Activated CD4-positive, alpha-beta T cell treated with anti-CD3 and anti-CD28 coated beads, Interleukin-2, amount 50 U/mL, for 4 hours (primary cell): ENCODE data around the gene CLPTM1L.
"Not testable (repeated sequence)": the region's sequence is repeated elsewhere in the genome, so short reads cannot be mapped to it uniquely, and the experiment has no call there.

ENCODE experiments used
- DNase-seq, 2 experiments: peaks; one replicate each; pipeline ENCODE4 v3.0.0-alpha.2; 2020

Gene CLPTM1L

DNA sequence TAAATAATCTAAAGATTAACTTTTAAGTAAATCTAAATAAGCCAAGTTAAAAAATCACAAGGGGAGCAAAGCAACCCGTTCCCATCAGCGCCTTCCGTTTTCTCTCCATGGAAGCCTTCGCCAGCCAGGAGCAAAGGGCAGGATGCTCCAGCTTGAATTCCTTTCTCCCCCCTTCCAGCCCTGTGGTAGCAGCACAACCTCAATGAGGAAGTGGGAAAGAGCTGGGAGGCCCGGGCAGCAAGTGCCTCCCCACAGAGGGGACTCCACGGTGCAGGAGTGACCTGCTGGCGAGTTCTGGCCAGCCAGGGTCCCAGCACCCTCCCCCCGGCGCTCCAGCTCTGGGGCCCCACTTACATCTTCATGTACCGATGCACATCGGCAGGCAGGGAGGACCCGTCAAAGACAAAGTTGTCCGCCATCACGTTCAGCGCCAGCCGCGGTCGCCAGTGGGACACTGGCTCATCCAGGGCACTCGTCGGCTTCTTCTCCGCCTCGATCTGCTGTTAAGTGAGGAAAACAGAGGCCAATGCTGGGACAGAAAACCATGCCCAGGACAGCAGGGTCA lies 6.3 kb downstream of the CLPTM1L start:
- DNase-seq = no peak

DNA sequence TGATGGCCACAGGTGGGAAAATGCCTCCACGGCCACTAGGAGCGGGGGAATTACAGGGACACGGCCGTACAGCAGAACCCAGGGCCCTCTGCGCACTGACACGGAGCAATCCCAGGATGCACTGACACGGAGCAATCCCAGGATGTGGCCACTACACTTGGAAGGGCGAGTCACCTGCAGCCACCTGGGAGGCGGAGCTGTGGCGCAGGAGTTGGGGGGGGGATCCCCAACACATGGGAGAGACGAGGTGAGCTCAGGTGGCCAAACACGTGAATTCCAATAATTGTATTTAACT lies 6.8 kb downstream of the CLPTM1L start:
- no peak for DNase-seq

DNA sequence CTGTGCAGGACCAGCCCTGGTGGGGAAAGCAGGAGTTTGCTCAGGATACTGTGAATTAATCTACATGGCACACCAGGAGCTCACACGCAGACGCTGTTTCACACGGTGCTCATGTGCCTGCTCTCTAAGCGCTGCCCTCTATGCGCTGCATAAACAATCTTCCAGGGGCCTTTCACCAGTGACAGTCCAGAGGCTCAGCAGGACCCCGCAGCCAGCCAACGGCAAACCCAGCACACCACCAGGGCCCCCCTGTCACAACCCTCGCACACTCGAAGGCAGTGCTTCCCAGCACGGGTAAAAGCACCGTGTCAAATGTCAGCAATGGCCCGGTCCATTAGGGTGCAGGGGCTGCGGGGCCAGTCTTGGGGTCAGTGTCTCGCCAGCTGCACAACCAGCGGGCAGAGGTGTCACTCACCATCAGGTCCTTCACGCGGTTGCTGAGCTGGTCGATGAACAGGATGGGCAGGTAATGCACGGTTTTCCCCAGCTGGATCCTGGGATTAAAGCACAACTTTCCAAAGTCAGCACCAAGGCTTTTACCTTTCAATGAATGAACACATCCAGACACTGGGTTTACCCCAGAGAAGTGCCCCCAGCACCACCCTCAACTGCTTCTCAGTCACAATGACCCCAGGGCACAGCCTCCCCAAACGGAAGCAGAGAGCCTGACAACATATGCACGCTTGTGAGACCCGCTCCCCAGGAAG lies 7.3 kb downstream of the CLPTM1L start:
- no peak for DNase-seq

DNA sequence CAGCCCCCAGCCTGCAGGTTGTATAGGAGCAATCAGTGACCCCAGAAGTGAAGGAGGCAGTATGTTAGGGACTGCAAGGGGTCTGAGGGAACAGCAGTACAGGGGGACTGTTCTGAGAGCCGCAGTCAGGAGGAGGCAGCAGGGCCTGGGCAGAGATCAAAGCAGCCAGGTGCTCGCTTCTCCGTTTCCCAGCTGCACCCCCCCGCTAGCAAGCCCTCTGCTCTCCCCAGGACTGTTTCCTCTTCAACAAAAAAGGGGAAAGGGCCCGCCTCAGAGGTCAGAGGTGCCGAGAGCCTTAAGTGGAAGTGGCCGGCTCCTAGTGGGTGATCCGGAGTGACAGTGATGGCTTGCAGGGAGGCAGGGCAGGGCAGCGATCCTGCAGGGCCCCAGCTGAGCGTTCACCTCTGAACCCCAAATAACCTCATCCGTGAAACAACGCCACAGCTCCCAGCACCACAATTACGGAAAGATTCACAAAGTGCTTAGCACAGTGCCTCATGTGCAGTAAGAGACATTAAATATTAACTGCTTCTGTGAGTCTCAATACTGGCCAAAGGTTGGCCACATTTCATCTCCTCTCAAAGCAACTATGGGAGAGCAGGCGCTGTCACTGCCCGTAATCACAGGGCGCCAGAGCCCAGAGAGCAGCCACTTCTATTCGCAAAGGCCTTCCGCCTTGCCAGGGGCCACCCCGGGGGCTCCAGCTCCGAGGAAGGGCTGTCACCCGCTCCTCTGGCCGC lies 8.0 kb downstream of the CLPTM1L start:
- DNase-seq = no peak

DNA sequence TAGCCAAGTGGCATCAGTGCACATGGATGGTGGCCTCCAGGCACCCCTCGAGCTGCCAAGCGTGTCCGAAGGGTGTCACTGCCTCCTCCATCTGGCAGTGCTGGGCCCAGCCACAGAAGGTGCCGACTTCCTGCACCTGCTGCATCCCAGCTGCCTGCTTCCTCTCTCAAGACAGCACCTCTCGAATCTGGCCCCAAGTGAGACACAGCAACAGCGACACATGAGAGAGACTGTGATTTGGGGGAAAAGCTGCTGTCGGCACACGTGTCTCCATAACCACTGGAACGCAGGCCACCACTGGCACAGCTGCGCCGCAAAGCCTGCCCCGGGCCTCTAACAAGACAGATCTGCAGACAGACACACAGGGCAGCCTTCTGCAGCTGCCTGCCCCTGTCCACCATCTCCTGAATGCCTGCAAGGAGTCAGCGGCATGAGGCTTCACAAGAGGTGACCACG lies 8.8 kb downstream of the CLPTM1L start:
- no peak for DNase-seq

DNA sequence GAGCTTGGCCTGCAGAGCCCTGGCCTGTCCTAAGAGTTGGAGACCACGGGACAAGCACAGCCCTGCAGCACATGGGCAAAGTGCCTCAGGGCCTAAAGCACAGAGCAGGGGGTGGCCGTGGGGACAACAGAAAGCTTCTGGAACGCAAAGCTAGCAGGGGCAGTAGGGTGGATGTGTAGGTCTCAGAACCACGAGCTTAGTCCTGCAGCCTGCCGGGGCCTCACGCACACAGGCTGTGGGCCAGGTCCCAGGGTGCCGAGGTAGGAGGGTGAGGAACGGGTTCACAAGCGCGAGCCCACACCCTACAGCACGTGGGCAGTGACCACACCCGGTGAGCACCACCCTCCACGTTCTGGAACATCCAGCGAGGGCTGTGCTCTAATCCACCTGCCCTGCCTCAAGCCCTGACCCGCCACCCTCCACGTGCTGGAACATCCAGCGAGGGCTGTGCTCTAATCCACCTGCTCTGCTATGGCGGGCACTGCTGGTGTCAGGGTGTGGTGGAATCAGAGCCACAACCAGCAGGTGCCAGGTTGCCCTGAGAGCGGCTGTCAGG lies 9.3 kb downstream of the CLPTM1L start:
- DNase-seq = no peak

DNA sequence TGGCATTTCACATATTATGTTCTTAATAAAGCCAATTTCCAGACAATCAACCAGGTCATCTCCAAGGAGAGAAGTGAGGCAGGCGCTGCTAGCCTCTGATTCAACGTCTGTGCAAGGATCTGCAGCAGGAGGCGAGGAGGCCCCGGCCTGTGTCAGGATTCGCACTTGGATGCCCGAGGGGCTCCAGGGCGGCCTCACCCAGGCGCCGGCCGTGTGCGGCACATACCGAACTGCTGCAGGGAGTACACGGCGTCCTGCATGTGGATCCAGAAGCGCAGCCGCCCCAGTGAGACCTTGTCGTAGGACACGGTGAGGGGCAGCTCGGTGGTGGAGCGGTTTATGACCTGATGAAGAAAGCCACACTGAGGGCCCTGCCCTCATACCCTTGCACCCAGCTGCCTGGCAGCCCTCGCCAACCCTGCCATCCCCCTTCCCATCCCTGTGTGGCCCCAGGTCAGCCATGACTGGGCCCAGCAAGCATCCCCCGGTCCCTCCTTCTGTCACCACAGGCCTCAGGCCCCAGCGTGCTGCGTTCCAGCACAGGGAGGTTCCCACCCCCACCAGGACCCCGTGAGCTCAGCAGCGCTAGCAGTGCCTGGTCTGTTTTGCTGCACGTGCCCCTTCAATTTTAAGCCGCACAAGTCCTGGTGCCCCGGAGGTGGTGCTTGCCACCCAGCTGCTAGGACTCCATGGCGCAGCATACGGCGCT lies 9.9 kb downstream of the CLPTM1L start:
- no peak for DNase-seq

DNA sequence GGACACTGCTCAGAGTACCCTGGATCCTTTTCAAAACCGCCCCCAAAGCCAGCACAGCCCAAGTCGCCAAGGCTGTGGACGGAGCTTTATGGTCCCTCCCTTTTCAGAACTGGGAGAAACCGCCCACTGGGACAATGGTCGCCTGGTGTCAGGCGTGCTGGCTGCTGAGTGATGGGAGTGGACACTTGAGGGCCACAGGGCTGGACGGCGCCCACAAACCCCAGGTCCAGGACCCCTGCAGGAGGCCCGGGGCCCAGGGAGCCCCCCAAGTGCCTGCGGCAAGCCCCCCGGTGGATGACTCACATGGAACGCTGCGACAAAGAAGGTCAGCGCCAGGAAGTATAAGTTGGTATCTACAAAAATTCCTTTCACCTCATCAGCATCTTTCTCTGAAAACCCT lies 10.9 kb downstream of the CLPTM1L start:
- no peak for DNase-seq

DNA sequence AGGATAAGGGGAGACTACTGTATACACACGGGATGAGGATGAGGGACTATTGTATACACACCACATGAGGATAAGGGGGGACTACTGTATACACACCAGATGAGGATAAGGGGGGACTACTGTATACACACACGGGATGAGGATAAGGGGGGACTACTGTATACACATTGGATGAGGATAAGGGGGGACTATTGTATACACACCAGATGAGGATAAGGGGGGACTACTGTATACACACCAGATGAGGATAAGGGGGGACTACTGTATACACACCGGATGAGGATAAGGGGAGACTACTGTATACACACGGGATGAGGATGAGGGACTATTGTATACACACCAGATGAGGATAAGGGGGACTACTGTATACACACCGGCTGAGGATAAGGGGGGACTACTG lies 11.6 kb downstream of the CLPTM1L start:
- DNase-seq = not testable (repeated sequence)

DNA sequence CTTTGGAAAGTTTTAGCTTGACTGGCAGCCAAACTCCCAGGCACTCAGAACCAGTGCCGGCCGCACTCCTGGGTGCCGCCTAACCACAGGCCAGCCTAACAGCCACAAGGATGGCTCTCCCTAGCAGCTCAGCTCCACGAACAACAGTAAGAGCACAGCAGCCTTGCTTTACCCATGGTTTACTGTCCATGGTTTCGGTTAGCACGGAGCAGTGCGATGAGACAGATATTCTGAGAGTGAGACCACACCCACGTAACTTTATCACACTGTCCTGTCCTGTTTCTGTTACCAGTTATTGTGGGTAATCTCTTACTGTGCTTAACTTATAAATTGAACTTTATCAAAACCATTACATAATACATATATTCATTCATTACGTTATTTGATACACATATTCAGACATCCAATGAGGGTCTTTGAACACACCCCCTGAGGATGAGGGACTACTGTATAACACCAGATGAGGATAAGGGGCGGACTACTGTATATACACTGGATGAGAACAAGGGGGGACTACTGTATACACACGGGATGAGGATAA lies 12.4 kb downstream of the CLPTM1L start:
- no peak for DNase-seq

DNA sequence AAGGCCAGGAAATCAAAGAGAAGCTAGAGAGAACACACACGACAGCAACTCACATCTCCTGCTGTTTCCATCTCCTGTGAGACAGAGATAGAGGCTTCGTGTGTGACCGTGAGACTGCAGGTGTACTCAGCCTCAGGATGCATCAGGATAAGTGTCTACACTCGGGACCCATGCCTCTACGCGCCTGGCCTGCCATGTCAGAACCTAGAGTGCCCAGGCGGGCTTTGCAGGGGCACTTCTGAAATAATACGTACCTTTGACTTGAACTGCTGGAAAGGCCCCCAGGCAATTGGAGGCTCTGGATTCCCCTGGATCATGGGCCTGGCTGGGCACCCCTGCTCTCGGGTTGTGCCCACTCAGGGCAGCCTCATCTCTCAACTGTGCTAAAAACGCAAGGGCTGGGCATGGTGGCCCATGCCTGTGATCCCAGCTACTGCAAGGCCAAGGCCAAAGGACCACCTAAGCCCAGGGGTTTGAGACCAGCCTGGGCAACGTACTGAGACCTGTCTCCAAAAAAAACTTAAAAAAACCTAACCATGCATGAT lies 13.0 kb downstream of the CLPTM1L start:
- DNase-seq = no peak

DNA sequence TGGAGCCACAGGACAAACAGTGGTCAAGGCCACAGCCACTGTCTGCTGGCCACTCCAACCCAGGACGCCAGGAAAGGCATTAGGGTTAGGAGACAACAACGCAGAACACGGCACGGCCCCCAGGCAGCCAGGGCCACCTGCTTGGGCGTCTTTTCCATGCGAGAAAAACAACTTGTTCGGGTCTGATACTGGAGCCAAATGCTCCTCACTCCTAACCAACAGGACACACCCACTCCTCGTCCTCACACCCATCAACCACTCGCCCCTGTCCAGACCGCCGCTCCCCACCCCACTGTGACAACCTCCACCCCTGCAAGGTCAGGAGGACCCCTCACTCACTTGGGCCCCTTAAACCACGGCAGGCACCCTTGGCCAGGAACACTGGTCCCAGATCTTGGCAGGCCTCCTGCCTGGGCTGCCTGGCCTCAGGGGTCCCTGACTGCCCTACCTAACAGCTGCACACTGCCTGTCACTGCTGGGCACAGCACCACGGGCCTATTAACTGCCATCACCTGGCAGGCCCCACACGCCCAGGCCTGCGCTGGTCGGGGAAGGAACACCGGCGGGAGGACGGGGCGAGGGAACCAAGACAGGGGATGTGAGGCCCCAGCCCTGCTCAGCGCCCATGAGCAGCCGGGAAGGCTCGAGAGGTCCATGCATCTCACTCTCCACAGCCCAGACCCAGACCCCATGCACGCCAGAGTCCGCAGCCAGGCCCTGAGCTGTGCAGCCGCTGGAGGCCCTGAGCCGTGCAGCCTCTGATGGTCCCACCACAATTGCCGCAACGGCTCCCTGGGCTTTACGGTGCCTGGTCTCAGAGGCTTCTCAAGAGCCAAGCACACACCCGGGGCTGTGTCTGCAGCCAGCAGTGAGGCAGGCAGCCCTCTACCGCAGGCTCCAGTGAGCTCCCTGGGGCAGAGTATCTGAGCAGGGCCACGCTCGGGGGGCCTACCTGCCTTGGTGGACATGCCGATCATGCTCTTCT lies 13.8 kb downstream of the CLPTM1L start:
- no peak for DNase-seq

DNA sequence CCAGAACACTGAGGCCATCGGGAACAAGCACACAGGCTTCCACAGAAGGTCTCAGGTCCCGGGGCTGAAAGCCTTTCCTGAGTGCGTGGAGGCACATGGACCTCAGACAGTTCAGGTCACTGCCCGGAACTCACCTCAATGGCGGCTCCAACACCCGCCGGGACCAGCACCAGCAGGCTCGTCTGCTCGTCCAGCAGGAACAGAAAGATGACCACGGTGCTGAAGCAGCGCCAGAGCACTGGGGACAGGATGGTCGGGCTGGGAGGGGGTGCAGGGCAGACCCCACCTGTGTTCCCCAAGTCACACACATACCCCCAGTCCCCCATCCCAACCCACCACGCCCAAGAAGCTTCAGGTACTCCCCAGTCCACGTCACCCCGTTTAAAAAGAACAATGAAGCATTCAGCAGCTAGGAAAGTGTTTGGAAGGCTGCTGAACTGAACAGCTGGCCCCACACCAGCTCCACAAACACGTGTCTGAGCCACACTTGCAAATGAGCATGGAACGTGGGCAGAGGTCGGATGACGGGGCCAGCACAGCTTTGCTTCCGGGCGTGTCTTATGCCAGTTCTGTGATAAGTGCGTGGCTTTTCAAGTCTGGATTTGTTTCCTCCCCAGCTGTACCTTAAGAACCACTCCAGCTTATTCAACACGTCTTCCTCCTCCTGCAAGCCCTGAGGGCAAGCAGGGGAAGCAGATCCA lies 14.6 kb downstream of the CLPTM1L start:
- DNase-seq = no peak

DNA sequence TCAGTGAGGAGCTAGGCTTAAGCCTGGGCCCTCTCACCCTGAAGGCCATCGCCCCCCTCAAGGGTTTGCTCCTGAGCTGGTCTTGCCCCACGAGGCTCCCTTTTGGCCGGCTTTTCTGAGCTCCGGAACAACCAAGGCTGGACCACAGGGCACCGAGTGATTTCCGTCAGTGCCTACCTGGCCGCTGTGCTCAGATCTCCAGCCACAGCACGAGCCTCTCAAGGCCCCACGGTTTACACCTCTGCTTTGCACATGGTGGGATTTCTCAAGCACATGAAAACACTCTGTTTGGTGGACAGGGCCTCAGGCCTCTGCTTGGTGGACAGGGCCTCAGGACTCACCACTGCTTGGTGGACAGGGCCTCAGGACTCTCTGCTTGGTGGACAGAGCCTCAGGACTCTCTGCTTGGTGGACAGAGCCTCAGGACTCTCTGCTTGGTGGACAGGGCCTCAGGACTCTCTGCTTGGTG lies 15.8 kb downstream of the CLPTM1L start:
- no peak for DNase-seq

DNA sequence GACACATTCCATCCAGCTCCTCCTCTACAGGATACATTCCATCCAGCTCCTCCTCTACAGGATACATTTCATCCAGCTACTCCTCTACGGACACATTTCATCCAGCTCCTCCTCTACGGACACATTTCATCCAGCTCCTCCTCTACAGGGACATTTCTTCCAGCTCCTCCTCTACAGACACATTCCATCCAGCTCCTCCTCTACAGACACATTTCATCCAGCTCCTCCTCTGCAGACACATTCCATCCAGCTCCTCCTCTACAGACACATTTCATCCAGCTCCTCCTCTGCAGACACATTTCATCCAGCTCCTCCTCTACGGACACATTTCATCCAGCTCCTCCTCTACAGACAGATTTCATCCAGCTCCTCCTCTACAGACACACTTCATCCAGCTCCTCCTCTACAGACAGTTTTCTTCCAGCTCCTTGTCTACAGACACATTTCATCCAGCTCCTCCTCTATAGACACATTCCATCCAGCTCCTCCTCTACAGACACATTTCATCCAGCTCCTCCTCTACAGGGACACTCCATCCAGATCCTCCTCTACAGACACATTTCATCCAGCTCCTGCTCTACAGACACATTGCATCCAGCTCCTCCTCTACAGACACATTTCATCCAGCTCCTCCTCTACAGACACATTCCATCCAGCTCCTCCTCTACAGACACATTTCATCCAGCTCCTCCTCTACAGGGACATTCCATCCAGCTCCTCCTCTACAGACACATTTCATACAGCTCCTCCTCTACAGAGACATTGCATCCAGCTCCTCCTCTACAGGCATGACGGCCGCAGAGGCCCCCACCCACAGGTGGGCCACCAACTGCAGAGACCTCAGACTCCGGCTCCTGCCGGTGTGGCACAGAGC lies 16.4 kb downstream of the CLPTM1L start:
- not testable (repeated sequence) for DNase-seq

DNA sequence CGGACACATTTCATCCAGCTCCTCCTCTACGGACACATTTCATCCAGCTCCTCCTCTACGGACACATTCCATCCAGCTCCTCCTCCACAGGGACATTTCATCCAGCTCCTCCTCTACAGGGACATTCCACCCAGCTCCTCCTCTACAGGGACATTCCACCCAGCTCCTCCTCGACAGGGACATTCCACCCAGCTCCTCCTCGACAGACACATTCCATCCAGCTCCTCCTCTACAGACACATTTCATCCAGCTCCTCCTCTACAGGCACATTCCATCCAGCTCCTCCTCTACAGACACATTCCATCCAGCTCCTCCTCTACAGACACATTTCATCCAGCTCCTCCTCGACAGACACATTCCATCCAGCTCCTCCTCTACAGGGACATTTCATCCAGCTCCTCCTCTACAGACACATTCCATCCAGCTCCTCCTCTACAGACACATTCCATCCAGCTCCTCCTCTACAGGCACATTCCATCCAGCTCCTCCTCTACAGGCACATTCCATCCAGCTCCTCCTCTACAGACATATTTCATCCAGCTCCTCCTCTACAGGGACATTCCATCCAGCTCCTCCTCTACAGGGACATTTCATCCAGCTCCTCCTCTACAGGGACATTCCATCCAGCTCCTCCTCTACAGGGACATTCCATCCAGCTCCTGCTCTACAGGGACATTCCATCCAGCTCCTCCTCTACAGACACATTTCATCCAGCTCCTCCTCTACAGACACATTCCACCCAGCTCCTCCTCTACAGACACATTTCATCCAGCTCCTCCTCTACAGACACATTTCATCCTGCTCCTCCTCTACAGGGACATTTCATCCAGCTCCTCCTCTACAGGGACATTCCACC lies 17.8 kb downstream of the CLPTM1L start:
- DNase-seq = not testable (repeated sequence)

DNA sequence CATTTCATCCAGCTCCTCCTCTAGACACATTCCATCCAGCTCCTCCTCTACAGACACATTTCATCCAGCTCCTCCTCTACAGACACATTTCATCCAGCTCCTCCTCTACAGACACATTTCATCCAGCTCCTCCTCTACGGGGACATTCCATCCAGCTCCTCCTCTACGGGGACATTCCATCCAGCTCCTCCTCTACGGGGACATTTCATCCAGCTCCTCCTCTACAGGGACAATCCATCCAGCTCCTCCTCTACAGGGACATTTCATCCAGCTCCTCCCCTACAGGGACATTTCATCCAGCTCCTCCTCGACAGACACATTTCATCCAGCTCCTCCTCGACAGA lies 18.4 kb downstream of the CLPTM1L start:
- not testable (repeated sequence) for DNase-seq

DNA sequence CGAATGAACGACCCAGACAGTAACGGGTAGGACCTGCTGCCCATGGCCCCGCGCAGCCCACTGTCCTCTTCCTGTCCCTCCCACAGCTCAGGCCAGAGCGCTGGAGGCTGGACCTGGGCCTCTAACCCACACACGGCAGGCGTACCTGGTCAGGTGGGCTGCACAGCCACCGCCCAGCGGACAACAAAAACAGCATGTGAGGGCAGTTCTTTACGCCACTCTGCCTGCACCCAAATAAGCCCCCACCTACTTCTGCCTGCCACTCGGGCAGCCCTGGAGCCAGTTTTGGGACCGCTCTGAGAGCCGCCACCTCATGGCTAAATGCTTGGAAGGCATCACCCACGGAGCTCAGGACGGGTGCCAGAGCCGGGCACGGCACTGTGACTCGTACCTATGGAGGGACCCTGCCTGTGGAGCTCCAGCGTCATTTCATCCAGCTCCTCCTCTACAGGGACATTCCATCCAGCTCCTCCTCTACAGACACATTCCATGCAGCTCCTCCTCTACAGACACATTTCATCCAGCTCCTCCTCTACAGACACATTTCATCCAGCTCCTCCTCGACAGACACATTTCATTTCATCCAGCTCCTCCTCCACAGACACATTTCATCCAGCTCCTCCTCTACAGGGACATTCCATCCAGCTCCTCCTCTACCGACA lies 18.9 kb downstream of the CLPTM1L start:
- DNase-seq = no peak
